ENCODE data around the gene NACC1.

NACC1 gene

DNA sequence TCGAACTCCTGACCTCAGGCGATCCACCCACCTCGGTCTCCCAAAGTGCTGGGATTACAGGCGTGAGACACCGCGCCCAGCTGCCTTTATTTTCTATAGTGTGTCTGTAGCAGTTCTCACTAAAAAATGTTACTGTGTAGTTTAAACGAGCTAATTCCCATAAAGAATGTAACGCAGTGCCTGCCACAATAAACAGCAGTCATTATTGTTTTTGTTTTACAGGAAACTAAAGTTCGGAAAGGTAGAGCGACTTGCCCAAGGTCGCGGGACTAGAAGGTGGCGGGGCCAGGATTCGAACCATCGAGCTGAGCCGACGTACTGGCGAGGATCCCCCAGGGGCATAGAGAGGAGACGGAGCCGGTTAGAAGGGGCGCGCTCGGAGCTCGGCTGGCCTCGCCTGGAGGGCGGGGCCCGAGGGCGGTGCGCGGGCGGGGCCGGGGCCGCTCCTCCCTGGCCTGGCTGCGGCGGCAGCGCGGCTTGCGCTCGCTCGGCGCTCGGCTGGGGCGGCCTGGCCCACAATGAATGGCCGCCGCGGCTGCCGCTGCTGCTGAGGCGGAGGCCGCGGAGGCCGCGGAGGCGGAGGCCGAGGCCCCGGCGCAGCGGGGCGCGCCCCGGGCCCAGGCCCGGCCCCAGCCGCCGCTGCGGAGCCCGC is at the start of gene NACC1:
Gene NACC1 (plus strand): TSS at position 493 of the 652 bp plus-strand sequence. CDS start 16,944 bp downstream, outside the sequence.
- peak; percentile 85 to 90 for DNase-seq (ENCODE audit: low read depth in 1 of 2, low spot score in 1 of 2)
- in situ Hi-C loops (cut with HindIII; ENCODE audit: low pct_unique_long_range_greater_than_20kb, low sequenced_read_pairs), result no loop called here
- TF ChIP-seq JUND (IDR thresholded peaks at IDR 0.05; ENCODE audit: low read depth), result no peak

DNA sequence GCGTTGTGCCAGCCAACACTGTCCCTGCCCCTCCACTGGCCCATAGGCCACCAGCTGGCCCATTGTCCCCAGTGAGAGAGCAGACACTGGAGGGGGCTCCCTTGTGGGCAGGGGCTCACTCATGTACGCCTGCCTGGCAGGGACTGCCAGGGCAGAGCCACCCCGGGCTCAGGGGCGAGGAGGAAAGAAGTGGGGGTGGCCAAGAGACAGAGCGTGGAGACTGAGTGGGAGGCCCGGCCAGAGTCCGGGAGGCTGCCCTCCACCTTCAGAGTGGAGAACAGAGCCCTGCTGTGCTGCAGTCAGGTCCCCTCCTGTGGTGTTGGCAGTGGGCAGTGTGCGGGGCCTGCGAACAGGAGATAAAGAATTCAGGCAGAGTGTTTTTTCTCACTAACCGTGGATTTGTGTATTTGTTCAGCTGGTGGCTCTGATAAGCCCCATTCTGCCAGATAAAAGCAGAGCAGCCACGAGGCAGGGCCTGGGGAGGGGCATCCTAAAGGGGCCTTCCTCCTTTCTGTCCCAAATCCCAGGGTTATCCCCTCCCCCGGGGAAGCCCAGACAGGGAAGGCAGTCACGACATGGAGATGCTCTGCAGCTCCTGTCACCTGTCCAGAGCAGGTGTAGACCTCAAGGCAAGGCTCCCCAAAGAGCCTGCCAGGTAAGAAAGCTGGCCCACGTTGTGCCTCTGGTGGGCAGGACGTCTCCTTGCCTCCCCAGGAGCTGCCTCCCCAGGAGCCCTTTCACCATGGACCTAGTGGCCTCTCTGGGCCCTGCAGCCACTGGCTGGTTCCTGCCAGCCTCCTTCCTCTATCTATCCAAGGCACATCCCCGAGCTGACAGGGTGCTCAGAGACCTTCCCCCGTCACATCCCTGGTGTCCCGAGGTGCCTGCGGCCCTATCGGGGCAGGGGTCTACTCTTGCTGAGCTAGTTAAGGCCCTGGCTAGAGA is 48.4 kb upstream of the NACC1 start:
- DNase-seq (ENCODE audit: low read depth in 1 of 2, low spot score in 1 of 2), result no peak
- in situ Hi-C loops (cut with HindIII; ENCODE audit: low pct_unique_long_range_greater_than_20kb, low sequenced_read_pairs), result no loop called here
- no peak for TF ChIP-seq JUND (IDR thresholded peaks at IDR 0.05; ENCODE audit: low read depth)

DNA sequence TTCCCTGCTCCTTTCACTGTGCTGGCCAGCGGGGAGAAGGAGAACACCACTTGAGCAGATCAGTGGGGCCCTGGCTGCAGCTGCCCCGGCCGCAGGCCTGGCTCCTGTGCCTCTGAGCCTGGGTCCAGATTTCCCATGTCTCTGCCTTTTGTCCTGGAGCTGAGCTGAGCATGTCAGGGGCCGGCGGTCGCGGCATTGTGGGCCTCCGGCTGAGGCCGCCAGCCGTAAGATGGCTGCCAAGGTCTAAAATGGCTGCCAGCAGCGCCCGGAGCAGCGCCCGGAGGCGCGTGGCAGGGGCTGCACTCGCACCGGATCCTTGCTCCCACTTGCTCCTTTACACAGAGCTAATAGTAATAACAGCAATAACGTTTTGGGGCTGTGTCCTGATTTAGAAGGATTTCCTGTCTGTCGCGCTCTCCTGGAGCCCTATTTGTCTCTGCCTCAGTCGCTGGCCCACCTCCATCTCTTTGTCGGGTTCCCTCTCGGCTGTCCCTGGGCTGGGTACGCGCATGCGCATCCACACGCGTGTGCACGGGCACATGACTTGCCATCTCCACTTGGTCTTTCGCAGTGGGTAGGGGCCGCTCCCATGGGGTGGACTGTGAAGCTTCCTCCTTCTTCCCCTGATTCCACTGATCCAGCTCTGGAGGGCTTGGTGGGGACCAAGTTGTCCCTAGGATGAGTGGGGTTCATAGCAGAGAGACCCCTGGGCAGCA is 47.5 kb upstream of the NACC1 start:
- DNase-seq (ENCODE audit: low read depth in 1 of 2, low spot score in 1 of 2), result no peak
- in situ Hi-C loops (cut with HindIII; ENCODE audit: low pct_unique_long_range_greater_than_20kb, low sequenced_read_pairs), result no loop called here
- no peak for TF ChIP-seq JUND (IDR thresholded peaks at IDR 0.05; ENCODE audit: low read depth)

DNA sequence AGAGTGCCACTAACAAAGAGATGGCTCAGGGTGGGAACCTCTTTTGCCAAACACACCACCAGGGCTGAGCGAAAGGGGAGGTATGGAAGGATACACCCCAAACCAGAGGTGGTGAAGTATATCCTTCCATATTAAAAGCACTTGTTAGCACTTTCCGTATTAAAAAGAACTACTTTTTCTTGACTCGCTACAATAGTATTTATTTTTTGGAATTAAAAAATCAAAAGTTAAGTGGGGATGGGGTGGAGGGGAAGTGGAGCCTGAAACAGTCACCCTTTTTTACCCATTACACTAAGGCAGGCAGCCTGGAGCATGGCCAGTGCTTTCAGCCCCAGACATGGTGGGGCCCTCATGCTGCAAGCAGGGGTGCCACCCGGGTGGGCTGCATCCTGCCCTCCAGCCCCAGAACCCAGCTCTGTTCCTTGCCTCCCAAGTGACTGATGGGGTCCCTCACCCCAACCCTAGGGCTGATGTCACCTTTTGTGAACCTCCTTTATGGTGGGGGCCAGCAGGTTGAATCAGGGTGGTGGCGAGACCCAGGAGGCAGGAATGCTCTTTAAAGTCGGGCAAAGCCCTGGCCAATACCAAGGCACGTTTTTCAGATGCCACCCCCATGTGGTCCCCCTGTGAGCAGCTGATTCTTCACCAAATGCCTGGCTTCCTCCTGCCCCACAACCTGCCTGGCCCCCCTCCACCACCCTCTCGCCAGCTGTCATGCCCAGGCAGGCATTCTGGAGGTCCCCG is 46.4 kb upstream of the NACC1 start:
- in situ Hi-C loops (cut with HindIII; ENCODE audit: low pct_unique_long_range_greater_than_20kb, low sequenced_read_pairs), result no loop called here
- DNase-seq (ENCODE audit: low read depth in 1 of 2, low spot score in 1 of 2), result no peak
- no peak for TF ChIP-seq JUND (IDR thresholded peaks at IDR 0.05; ENCODE audit: low read depth)

DNA sequence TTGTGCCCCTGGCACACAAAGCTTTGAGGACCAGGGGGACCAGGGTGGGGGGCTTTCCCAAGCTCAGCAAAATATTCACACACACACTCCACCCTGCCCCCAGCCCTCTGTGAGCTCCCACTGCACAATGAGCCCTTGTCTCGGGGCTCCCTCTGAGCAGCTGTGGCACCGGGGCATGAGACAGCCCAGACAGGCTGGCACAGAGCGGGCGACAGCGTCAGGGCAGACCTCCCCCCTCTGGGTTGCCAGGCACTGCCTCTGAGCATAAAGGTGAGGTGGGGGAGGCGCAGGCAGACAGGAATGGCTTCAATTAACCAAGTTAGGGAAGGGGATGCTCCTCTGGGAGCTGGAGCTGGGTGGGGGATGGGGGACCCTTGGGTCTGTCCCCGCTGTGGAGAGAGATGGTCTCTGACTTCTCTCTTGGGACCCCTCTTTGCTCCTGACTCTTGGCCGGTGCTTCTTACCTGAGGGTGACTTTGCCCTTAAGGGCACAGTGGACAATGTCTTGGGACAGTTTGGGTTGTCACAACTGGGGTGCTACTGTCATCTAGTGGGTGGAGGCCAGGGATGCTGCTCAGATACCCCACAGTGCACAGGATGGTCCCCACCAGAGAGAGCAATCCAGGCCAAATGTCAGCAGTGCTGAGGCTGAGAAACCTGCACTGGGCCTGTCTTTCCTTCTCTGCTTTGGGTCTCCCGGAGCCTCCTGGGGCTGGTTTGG is 45.7 kb upstream of the NACC1 start:
- in situ Hi-C loops (cut with HindIII; ENCODE audit: low pct_unique_long_range_greater_than_20kb, low sequenced_read_pairs), result no loop called here
- no peak for TF ChIP-seq JUND (IDR thresholded peaks at IDR 0.05; ENCODE audit: low read depth)

DNA sequence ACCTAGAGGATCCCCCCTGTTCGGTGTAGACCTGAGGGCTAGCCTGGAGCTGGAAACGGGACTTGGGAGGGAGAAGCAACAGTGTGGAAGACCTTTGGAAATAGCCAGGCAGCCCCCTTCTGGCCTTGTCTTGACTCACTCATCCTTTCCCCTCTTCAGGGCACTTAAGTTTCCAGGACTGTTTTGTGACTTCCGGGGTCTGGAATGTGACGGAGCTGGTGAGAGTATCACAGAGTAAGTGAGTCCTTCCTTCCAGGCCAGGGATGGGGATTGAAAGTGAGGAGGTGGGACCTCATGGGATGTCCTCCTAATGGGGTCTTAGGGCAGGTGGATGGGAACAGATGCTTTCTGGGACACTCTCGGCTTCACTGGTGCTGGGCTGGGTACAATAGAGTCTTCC is 44.8 kb upstream of the NACC1 start:
- no peak for DNase-seq (ENCODE audit: low read depth in 1 of 2, low spot score in 1 of 2)
- in situ Hi-C loops (cut with HindIII; ENCODE audit: low pct_unique_long_range_greater_than_20kb, low sequenced_read_pairs), result no loop called here
- TF ChIP-seq JUND (IDR thresholded peaks at IDR 0.05; ENCODE audit: low read depth), result no peak

More for the DNA sequence above, 45.7 kb upstream of the NACC1 start:
- no peak for DNase-seq (ENCODE audit: low read depth in 1 of 2, low spot score in 1 of 2)

DNA sequence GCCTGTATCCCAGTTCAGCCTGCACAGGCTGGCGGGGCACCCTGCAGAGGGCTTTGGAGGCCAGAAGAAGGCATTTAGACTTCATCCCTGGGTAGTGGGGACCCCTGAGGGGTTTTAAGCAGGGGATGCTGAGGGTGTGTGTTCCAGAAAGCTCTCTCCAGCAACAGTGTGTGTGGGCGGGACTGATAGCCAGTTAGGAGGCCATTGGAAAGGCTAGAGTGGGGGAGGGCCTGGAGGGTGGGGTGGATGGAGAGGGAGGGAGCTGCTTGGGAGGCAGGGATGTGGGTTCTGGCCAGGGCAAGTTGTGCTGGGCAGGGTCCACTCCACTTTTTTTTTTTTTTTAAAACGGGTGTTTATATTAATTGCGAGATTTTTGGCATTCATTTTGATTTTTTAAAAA is 43.7 kb upstream of the NACC1 start:
- no peak for TF ChIP-seq JUND (IDR thresholded peaks at IDR 0.05; ENCODE audit: low read depth)
- DNase-seq (ENCODE audit: low read depth in 1 of 2, low spot score in 1 of 2), result no peak
- in situ Hi-C loops (cut with HindIII; ENCODE audit: low pct_unique_long_range_greater_than_20kb, low sequenced_read_pairs), result no loop called here

DNA sequence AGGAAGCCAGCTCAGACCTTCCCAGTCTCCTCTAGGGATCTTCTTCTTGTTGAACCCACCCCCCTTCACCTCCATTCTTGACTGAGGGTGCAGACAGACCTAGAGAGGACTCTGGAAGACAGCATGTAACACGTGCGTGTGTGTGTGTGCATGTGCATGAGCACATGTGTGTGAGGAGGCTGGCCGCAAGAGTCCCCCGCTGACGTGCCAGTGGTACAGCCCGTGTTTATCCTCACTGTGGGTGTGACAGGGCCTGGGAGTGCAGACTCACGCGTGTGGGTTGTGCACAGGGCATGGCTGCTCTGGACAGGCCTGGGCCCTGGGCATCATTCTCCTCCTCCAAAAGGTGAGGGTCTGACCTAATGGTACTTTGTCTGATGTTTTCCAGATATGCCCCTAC is 41.7 kb upstream of the NACC1 start:
- no peak for DNase-seq (ENCODE audit: low read depth in 1 of 2, low spot score in 1 of 2)
- TF ChIP-seq JUND (IDR thresholded peaks at IDR 0.05; ENCODE audit: low read depth), result no peak
- in situ Hi-C loops (cut with HindIII; ENCODE audit: low pct_unique_long_range_greater_than_20kb, low sequenced_read_pairs), result no loop called here

DNA sequence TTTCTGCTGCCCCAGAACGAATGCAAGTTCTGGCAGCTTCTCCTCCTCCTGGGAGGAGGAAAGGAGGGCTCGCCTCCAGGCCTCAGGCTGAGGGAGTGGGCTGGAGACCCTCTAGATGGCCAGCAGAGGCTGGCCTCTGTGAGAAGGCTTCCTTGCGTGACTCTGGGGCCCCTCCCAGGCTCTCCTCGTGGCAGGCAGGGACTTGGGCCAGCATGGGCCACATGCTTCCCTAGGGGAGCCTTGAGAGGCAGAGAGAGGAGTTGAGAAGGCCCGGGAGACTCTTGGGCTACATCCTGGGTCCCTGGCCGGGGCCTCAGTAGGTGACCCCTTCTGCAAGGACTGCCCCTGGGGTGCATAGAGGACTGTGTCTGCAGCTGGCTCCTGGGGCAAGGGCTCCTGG is 41.3 kb upstream of the NACC1 start:
- TF ChIP-seq JUND (IDR thresholded peaks at IDR 0.05; ENCODE audit: low read depth), result no peak
- in situ Hi-C loops (cut with HindIII; ENCODE audit: low pct_unique_long_range_greater_than_20kb, low sequenced_read_pairs), result no loop called here

DNA sequence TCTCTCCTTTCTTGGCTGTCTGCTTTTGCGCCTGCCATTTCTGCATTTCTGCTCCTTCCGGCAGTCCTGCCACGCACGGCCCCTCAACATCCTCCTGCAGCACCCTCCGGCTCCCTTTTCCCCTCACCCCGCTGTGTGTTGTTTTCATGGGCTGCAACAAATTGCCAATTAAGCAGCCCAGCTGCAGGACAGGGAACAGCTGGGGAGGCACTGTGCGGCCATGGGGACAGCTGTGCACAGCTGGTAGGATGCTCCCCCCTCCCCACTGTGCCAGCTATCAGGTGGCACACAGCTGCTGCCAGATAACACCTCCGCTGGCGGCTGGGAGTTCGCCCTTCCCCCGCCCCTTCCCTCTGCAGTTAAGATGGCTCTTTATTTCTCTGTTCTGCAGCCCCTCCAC is 40.8 kb upstream of the NACC1 start:
- in situ Hi-C loops (cut with HindIII; ENCODE audit: low pct_unique_long_range_greater_than_20kb, low sequenced_read_pairs), result no loop called here
- TF ChIP-seq JUND (IDR thresholded peaks at IDR 0.05; ENCODE audit: low read depth), result no peak
- no peak for DNase-seq (ENCODE audit: low read depth in 1 of 2, low spot score in 1 of 2)

More for the DNA sequence above, 41.3 kb upstream of the NACC1 start:
- DNase-seq (ENCODE audit: low read depth in 1 of 2, low spot score in 1 of 2), result no peak

DNA sequence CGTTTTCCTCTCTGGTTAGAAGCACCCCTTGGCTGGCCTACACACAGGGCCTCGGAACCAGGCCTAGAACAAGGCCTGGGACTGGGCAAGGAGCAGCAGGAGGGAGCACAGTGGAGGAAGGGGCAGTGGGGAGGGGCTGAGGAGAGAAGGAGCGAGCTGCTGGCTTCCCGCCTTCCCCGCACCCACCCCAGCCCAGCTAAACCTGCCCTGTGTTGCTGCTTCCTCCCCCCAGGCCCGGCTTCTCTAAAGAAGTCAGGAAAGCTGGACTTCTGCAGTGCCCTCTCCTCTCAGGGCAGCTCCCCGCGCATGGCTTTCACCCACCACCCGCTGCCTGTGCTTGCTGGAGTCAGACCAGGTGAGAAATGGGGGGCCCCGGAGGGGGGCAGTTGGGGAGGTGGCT is 39.7 kb upstream of the NACC1 start:
- in situ Hi-C loops (cut with HindIII; ENCODE audit: low pct_unique_long_range_greater_than_20kb, low sequenced_read_pairs), result no loop called here

More for the DNA sequence above, 39.7 kb upstream of the NACC1 start:
- TF ChIP-seq JUND (IDR thresholded peaks at IDR 0.05; ENCODE audit: low read depth), result no peak
- no peak for DNase-seq (ENCODE audit: low read depth in 1 of 2, low spot score in 1 of 2)
